A549 treated with Mapracorat at 1 μM for 4 hours (cell line): ENCODE measurements around the gene IRAK3. TPM values are rescaled to one million over a fixed set of nuclear protein-coding genes. Genes with fewer than 3 reads are reported as not detected.

Experiments used
- total RNA-seq: library from RNA; stranded (reverse); fragments of 200-300 nt; extraction: Qiagen RNA extraction; gene quantifications from 5 replicates; pipeline ENCODE4 v1.2.3, GENCODE V29; 2022

IRAK3 gene, protein sequence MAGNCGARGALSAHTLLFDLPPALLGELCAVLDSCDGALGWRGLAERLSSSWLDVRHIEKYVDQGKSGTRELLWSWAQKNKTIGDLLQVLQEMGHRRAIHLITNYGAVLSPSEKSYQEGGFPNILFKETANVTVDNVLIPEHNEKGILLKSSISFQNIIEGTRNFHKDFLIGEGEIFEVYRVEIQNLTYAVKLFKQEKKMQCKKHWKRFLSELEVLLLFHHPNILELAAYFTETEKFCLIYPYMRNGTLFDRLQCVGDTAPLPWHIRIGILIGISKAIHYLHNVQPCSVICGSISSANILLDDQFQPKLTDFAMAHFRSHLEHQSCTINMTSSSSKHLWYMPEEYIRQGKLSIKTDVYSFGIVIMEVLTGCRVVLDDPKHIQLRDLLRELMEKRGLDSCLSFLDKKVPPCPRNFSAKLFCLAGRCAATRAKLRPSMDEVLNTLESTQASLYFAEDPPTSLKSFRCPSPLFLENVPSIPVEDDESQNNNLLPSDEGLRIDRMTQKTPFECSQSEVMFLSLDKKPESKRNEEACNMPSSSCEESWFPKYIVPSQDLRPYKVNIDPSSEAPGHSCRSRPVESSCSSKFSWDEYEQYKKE
- total RNA-seq = 0.91 to 1.1 TPM (median 0.95 TPM) in 5 replicates

DNA sequence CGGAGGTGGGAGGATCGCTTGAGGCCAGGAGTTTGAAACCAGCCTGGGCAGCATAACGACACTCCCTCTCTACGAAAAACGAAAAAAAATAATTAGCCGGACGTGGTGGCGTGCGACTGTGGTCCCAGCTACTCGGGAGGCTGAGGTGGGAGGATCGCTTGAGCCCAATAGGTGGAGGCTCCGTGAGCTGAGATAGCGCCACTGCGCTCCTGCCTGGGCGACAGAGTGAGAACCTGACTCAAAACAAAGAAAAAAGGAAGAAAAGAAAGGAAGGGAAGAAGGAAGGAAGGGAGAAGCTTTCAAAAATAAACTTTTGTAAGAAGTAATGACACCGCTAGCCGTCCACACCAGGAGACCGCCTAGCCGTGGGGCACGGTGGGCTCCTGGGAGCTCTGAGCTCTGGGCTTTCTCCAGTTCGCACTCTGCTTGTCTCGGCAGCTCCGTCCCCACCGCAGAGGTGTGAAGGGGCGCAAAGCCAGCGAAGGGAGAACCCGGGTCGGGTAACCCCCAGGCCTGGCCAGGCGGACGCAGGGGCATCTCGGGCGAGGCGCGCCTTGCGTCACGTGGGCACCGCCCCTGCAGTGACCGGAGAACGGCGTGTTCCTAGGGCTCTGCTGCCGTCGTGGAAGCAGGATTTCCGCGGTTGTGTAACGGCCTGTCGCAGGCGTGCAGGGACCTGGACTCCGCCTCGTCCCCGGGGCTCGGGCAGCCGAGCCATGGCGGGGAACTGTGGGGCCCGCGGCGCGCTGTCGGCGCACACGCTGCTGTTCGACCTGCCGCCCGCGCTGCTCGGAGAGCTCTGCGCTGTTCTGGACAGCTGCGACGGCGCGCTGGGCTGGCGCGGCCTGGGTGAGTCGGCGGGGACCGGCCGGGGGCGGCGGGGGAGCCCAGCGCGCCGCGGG lies at the start of gene IRAK3:
TSS of gene IRAK3 (plus strand) at position 631 of the 902 bp plus-strand sequence. CDS start at position 717, 86 bp downstream.

DNA sequence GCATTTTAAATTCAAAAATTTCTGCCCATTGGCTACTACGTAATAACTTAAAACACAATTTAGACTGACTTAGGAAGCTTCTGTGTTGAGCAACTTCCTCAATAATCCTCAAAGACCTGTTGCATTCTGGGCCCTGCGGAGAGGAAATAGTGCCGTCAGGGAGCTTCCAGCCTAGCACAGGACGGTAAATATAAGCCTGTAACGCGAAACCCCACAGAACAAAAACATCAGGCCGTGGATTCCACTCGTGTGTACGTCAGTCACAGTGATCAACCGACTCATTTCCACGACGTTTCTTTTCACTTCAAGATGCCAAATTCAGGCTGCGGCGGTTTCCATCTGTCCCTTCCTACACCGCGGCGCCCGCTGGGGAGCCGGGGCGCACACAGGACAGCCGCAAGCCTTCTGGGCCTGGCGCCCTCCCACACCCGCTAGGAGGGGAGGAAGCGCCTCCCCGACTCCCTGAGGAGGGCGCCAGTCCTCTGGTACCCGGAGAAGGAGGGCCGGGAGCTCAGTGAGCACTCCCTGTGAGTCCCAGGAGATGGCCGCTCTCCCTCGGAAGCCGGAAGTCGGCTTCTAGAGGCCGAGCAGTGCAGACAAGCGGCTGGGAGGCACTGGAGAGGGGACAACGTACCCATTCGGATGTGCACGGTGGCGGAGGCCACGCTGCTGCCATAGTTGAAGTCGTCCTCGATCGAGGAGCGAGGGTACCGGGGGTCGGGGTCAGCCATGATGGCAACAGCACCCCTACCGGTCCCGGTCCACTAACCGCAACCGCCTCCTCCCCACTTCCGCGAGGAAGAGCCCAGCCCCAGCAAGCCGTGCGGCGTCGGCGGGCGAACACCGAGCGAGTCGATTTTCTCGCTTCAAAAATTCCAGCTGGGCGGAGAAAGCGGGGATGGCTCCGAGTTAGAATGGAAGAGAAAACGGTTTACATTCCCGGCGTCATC lies 19.5 kb upstream of the IRAK3 start, which contains the start of gene TMBIM4:
TSS of gene TMBIM4 (minus strand) at position 776 of the 950 bp plus-strand sequence. CDS start at position 731, 45 bp downstream.

DNA sequence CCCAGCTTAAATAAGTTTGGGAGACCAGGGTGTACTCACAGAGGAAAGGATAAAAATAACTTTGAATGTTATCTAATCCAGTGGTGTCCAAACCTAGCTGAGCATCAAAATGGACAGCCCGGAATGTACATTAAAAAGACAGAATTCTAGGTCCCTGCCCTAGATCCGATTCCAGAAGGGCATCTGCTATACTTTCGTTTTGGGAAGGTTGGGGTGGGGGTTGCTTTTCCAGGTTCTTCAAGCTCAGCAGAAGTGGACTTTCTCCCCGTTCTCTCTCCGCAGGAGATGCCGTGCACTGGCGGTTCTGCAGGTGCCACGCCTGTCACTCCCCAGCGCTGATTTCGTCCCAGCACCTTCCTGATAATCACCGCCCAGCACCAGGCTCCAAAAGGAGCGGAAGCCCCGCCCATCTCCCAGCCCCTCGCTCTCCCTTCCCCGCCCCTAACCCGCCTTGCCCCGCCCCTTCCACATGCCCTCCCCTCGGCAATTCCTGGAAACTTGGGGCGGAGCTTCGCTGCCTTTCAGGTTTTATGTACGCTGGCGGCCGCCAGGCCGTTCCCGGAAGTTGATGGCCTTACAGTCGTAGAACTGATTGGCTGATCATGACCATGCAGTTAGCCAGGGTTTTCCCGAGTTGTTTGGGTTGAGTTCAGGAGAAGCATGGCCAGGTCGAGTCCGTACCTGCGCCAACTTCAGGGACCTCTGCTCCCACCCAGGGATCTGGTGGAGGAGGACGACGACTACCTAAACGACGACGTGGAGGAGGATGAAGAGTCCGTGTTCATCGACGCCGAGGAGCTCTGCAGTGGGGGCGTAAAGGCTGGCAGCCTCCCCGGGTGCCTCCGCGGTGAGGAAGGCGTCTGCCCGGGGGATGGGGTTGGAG lies 113.2 kb downstream of the IRAK3 start, which contains the start of gene HELB:
TSS of gene HELB (plus strand) at position 550 of the 883 bp plus-strand sequence. CDS start at position 661, 111 bp downstream.

Other genes starting within 250 kb of the IRAK3 start
- 50.5 to 61.2 TPM (median 52.9 TPM) in 5 replicates for gene LLPH, start 58.5 kb upstream of the IRAK3 start, total RNA-seq
- gene TMBIM4, start 19.2 kb upstream of the IRAK3 start, total RNA-seq = 48.1 to 54.9 TPM (median 50.6 TPM) in 5 replicates
- gene HELB, start 113.3 kb downstream of the IRAK3 start, total RNA-seq = 0.80 to 1.4 TPM (median 1.3 TPM) in 5 replicates